Loucy (cell line): ENCODE measurements around the gene SUPT20H.
"Not testable (repeated sequence)": the region's sequence is repeated elsewhere in the genome, so short reads cannot be mapped to it uniquely, and the experiment has no call there.

ENCODE experiments used
- H2AFZ ChIP-seq: fragments of 200-600 bp; sonication (generic); 2 replicates; pipeline ENCODE4 v1.6.0; 2016; ENCODE audit warnings: antibody characterized with exemption, mild to moderate bottlenecking, low read length, moderate library complexity
- H3F3A ChIP-seq: fragments of 200-600 bp; 2 replicates; pipeline ENCODE4 v1.6.0; 2016; ENCODE audit warnings: antibody characterized with exemption, low read depth, mild to moderate bottlenecking
- H3K27me3 ChIP-seq: fragments of 200-600 bp; sonication (generic); 2 replicates; pipeline ENCODE4 v1.6.1; 2014; ENCODE audit warnings: low read length, mild to moderate bottlenecking; ENCODE audit not compliant: insufficient read depth, poor library complexity, severe bottlenecking
- H3K36me3 ChIP-seq: fragments of 200-600 bp; sonication (generic); 2 replicates; pipeline ENCODE4 v1.6.1; 2016; ENCODE audit warnings: low read length; ENCODE audit not compliant: insufficient read depth
- H3K4me1 ChIP-seq: fragments of 200-600 bp; sonication (generic); 2 replicates; pipeline ENCODE4 v1.5.1; 2014; ENCODE audit warnings: low read length, mild to moderate bottlenecking; ENCODE audit not compliant: insufficient read depth, poor library complexity, severe bottlenecking
- H3K4me2 ChIP-seq: fragments of 200-600 bp; sonication (generic); 2 replicates; pipeline ENCODE4 v1.6.0; 2014; ENCODE audit warnings: antibody characterized with exemption, low read length, low read depth, mild to moderate bottlenecking; ENCODE audit not compliant: poor library complexity, severe bottlenecking
- H3K4me3 ChIP-seq: fragments of 200-600 bp; sonication (generic); 2 replicates; pipeline ENCODE4 v1.5.1; 2014; ENCODE audit warnings: low read length, mild to moderate bottlenecking, mixed read lengths; ENCODE audit not compliant: poor library complexity, severe bottlenecking
- H3K79me2 ChIP-seq: fragments of 200-600 bp; sonication (generic); 2 replicates; pipeline ENCODE4 v1.6.1; 2014; ENCODE audit warnings: low read length; ENCODE audit not compliant: insufficient read depth
- H3K9ac ChIP-seq: fragments of 200-600 bp; sonication (generic); 2 replicates; pipeline ENCODE4 v1.6.0; 2014; ENCODE audit warnings: mild to moderate bottlenecking, low read depth, low read length, moderate library complexity; ENCODE audit not compliant: poor library complexity, severe bottlenecking
- H3K9me2 ChIP-seq: fragments of 200-600 bp; sonication (generic); replicated peaks from 2 replicates; pipeline ENCODE4 v1.6.1; 2016; ENCODE audit warnings: low read depth, low read length, mixed read lengths
- H3K9me3 ChIP-seq: fragments of 200-600 bp; sonication (generic); 2 replicates; pipeline ENCODE4 v1.6.1; 2014; ENCODE audit warnings: mild to moderate bottlenecking, antibody characterized with exemption, low read length, low read depth; ENCODE audit not compliant: insufficient read depth
- H4K20me1 ChIP-seq: fragments of 200-600 bp; sonication (generic); 2 replicates; pipeline ENCODE4 v1.6.0; 2014; ENCODE audit warnings: antibody characterized with exemption, low read length, mild to moderate bottlenecking; ENCODE audit not compliant: insufficient read depth, poor library complexity, severe bottlenecking
- EZH2phosphoT487 ChIP-seq: fragments of 200-600 bp; IDR thresholded peaks from 2 replicates; pipeline ENCODE4 v1.6.1; 2018; ENCODE audit warnings: antibody characterized with exemption, mild to moderate bottlenecking, moderate library complexity, borderline replicate concordance
- TF ChIP-seq, protein P1 (sequence below): fragments of 200-600 bp; sonication (generic); conservative IDR thresholded peaks from 2 replicates; pipeline ENCODE4 v1.5.1; 2014; ENCODE audit warnings: mild to moderate bottlenecking, antibody characterized with exemption, low read length

SUPT20H gene

DNA sequence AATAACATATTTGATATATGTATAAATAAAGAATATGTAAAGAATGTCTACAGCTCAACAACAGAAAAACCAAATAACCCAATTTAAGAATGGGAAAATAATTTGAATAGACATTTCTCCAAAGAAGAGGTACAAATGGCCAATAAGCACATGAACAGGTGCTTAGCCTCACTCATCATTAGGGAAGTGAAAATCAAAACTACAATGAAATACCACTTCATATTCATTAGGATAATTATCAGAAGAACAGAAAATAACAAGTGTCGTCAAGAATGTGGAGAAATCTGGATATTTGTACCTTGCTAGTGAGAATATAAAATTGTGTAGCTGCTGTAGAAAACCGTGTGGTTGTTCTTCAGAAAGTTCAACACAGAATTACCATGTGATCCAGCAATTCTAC, 8.4 kb upstream of the SUPT20H start:
- H3K4me1 ChIP-seq: no peaks in the 10 kb centered on the region
- no peaks in the 10 kb centered on the region for H3F3A ChIP-seq
- no peaks in the 10 kb centered on the region for H3K36me3 ChIP-seq
- no peaks in the 10 kb centered on the region for H3K79me2 ChIP-seq
- H3K9ac ChIP-seq: no peak overlapping the region
- no peaks in the 10 kb centered on the region for H3K9me2 ChIP-seq
- TF ChIP-seq EZH2phosphoT487: no peak
- TF ChIP-seq, protein P1, sequence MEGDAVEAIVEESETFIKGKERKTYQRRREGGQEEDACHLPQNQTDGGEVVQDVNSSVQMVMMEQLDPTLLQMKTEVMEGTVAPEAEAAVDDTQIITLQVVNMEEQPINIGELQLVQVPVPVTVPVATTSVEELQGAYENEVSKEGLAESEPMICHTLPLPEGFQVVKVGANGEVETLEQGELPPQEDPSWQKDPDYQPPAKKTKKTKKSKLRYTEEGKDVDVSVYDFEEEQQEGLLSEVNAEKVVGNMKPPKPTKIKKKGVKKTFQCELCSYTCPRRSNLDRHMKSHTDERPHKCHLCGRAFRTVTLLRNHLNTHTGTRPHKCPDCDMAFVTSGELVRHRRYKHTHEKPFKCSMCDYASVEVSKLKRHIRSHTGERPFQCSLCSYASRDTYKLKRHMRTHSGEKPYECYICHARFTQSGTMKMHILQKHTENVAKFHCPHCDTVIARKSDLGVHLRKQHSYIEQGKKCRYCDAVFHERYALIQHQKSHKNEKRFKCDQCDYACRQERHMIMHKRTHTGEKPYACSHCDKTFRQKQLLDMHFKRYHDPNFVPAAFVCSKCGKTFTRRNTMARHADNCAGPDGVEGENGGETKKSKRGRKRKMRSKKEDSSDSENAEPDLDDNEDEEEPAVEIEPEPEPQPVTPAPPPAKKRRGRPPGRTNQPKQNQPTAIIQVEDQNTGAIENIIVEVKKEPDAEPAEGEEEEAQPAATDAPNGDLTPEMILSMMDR: no peak
- no peaks in the 10 kb centered on the region for H3K9me3 ChIP-seq
- no peaks in the 10 kb centered on the region for H4K20me1 ChIP-seq
- no peak overlapping the region for H3K4me3 ChIP-seq
- no peak overlapping the region for H2AFZ ChIP-seq
- no peaks in the 10 kb centered on the region for H3K27me3 ChIP-seq
- no peak overlapping the region for H3K4me2 ChIP-seq

DNA sequence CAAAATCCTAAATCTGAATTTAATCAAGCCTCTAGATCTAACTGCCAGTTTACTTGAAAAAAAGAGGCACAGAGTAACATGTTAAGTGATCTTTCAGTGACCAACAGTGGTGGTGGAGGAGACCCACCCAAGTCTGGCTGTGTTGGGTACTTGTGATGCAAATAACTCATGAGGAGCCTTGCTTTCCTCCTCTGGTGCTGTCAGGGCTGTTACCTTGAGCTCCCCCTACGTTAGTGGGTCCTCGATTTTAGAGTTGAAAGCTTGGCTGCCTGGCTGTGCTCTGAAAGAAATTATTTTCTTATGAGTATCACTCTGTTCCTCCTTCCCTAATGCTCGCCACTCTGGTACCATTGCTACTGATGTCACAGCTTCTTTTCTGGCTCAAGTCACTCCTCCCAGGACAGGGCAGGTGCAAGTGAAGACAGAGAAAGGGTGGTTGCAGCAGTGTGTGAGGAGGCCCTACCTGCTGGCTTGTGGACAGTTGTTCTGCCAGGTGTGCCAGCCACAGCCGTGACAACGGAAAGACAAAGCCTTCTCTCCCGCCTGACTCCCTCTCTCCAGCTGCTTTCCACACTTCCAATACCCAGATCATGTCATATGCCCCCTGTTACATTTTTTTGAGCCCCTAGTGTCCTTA, 6.5 kb upstream of the SUPT20H start:
- H3K4me2 ChIP-seq: no peak overlapping the region
- no peak overlapping the region for H3K9ac ChIP-seq
- H3K4me1 ChIP-seq: no peaks in the 10 kb centered on the region
- no peaks in the 10 kb centered on the region for H3K9me3 ChIP-seq
- H3K4me3 ChIP-seq: no peak overlapping the region
- no peaks in the 10 kb centered on the region for H4K20me1 ChIP-seq
- no peaks in the 10 kb centered on the region for H3F3A ChIP-seq
- no peaks in the 10 kb centered on the region for H3K36me3 ChIP-seq
- TF ChIP-seq, protein P1: no peak
- TF ChIP-seq EZH2phosphoT487: no peak
- H3K27me3 ChIP-seq: no peaks in the 10 kb centered on the region
- no peaks in the 10 kb centered on the region for H3K9me2 ChIP-seq
- no peaks in the 10 kb centered on the region for H3K79me2 ChIP-seq
- H2AFZ ChIP-seq: no peak overlapping the region; the same call in 1 of the 2 replicates

DNA sequence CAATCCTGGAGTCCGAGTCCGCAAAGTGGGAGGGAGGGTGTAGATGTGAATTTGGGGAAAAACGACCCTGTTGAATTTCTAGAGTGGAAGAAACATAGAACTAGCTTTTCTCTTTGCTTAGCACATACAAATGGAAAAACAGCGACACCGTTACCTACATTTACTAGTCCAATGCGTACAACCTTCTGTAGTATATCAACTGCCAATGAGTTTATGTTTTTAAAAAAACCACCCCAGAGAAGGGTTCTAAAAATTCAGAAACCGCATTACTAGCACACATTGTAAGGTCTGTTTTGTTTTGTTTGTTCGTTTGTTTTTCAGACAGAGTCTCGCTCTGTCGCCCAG, 332 bp upstream of the SUPT20H start:
- Histone ChIP-seq H3K27me3 (no peaks in the 10 kb centered on the region), H3K4me1 (peaks cover 11% of the 10 kb centered on the region), H4K20me1 (peaks cover 21% of the 10 kb centered on the region), H3K9me2 (no peaks in the 10 kb centered on the region), H3F3A (no peaks in the 10 kb centered on the region), H3K9ac (peak overlapping the region; percentile 80), H3K4me2 (peak overlapping the region; percentile 89), H3K79me2 (peaks cover 27% of the 10 kb centered on the region), H3K4me3 (peak overlapping the region; percentile 81), H3K36me3 (no peaks in the 10 kb centered on the region), H2AFZ (peak overlapping the region; percentile 93), H3K9me3 (no peaks in the 10 kb centered on the region)
- TF ChIP-seq, protein P1: no peak
- TF ChIP-seq EZH2phosphoT487: no peak

DNA sequence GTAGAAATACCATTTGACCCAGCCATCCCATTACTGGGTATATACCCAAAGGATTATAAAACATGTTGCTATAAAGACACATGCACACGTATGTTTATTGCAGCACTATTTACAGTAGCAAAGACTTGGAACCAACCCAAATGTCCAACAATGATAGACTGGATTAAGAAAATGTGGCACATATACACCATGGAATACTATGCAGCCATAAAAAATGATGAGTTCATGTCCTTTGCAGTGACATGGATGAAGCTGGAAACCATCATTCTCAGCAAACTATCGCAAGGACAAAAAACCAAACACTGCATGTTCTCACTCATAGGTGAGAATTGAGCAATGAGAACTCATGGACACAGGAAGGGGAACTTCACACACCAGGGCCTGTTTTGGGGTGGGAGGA, 3.3 kb downstream of the SUPT20H start:
- not testable (repeated sequence) for H3K36me3 ChIP-seq, H3K9me2 ChIP-seq, H3F3A ChIP-seq, H3K27me3 ChIP-seq, H3K4me2 ChIP-seq, H3K9me3 ChIP-seq, H3K9ac ChIP-seq, H2AFZ ChIP-seq, H3K4me3 ChIP-seq
- Histone ChIP-seq H3K4me1 (peaks cover 11% of the 10 kb centered on the region), H3K79me2 (peaks cover 49% of the 10 kb centered on the region), H4K20me1 (peaks cover 32% of the 10 kb centered on the region)

DNA sequence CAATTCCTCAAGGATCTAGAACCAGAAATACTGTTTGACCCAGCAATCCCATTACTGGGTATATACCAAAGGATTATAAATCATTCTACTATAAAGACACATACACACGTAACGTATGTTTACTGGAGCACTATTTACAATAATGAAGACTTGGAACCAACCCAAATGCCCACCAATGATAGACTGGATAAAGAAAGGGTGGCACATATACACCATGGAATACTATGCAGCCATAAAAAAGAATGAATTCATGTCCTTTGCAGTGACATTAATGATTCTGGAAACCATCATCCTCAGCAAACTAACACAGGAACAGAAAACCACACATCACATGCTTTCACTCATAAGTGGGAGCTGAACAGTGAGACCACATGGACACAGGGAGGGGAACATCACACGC, 6.4 kb downstream of the SUPT20H start:
- not testable (repeated sequence) for H3K9ac ChIP-seq, H3F3A ChIP-seq, H2AFZ ChIP-seq, H3K36me3 ChIP-seq, H3K4me2 ChIP-seq, H3K9me3 ChIP-seq, H3K9me2 ChIP-seq, H3K4me3 ChIP-seq, H3K4me1 ChIP-seq, H3K27me3 ChIP-seq
- Histone ChIP-seq H3K79me2 (peaks cover 67% of the 10 kb centered on the region), H4K20me1 (peaks cover 52% of the 10 kb centered on the region)
